ENCODE results near the gene ENTREP3. TPM values are rescaled to one million over a fixed set of nuclear protein-coding genes. Genes with fewer than 3 reads are reported as not detected.
"Not testable (repeated sequence)": the region's sequence is repeated elsewhere in the genome, so short reads cannot be mapped to it uniquely, and the experiment has no call there.

ENTREP3 gene
- total and polyA plus RNA-seq, 11 donors = 5.1 to 24.4 (median 12.8) TPM

- Histone ChIP-seq H3K36me3 (peaks cover 0 to 20% (median 12%) of the 10 kb centered on the region in 9 donors), H3K9me3 (no peaks in the 10 kb centered on the region), H3K4me3 (peak overlapping the region in 9 of 12 donors; percentile 17 to 60 (median 36)), H3K27me3 (no peaks in the 10 kb centered on the region), H3K4me1 (peaks cover 5 to 37% (median 25%) of the 10 kb centered on the region in 12 donors), H3K27ac (peak overlapping the region in 7 of 12 donors; percentile 36 to 57 (median 46))
- ATAC-seq (no peak), DNase-seq (peak in 1 of 5 donors; percentile 37)
- intact Hi-C loops (cut with DNase I) = loop anchor here (1.0 to 10.0 kb wide), 10 partner anchors 57 to 343 kb away; partner anchors contain the start of genes RUSC1 (in 3 of the 10) and FDPS (in 1 of the 10)
- 12 to 60% (median 29%) methylated on average over 1 to 28 of the region's 28 CpGs for WGBS, 4 donors
- no peak for TF ChIP-seq CTCF (IDR thresholded peaks at IDR 0.05)
Observed at GRCh38 chr1:155250246-155250632, 5.0 kb downstream of the ENTREP3 start.

- Histone ChIP-seq H3K9me3 (no peaks in the 10 kb centered on the region), H3K27me3 (peaks cover 0 to 4% (median 0%) of the 10 kb centered on the region in 9 donors), H3K4me1 (peaks cover 3 to 35% (median 27%) of the 10 kb centered on the region in 12 donors), H3K36me3 (peaks cover 0 to 20% (median 12%) of the 10 kb centered on the region in 9 donors), H3K4me3 (no peak overlapping the region), H3K27ac (no peak overlapping the region)
- TF ChIP-seq POLR2A (IDR thresholded peaks at IDR 0.05) (no peak), CTCF (IDR thresholded peaks at IDR 0.05) (no peak)
- no peak for DNase-seq
- intact Hi-C loops (cut with DNase I) = no loop called here
- no peak for ATAC-seq
- WGBS, 4 donors = 82 to 87% (median 84%) methylated on average over 22 to 26 of the region's 26 CpGs
Observed at GRCh38 chr1:155247667-155248553, 7.4 kb downstream of the ENTREP3 start.

GRCh38 chr1:155246796-155247195 is 8.5 kb downstream of the ENTREP3 start:
- H3K4me3 ChIP-seq, DNase-seq, H3K27me3 ChIP-seq, H3K27ac ChIP-seq, H3K9me3 ChIP-seq, ATAC-seq: not testable (repeated sequence)
- Histone ChIP-seq H3K4me1 (peaks cover 3 to 44% (median 29%) of the 10 kb centered on the region in 12 donors), H3K36me3 (peaks cover 0 to 20% (median 12%) of the 10 kb centered on the region in 9 donors)
- WGBS, 4 donors = 95 to 100% (median 98%) methylated on average over 3 of the region's 3 CpGs
- intact Hi-C loops (cut with DNase I) = loop anchor here in 1 of 10 donors (1.0 kb wide), 1 partner anchor 77 kb away; no protein-coding TSS in a partner anchor

GRCh38 chr1:155245163-155245524 is 10.1 kb downstream of the ENTREP3 start:
- H3K9me3 ChIP-seq = no peaks in the 10 kb centered on the region
- intact Hi-C loops (cut with DNase I) = loop anchor here in 1 of 10 donors (2.0 kb wide), 1 partner anchor 36 kb away; the partner anchor contains the start of gene MTX1
- TF ChIP-seq POLR2A (IDR thresholded peaks at IDR 0.05) (no peak), CTCF (IDR thresholded peaks at IDR 0.05) (no peak)
- DNase-seq (no peak), ATAC-seq (no peak)
- H3K36me3 ChIP-seq = peaks cover 0 to 20% (median 12%) of the 10 kb centered on the region in 9 donors
- H3K4me3 ChIP-seq = peak overlapping the region; percentile 46 to 77 (median 67)
- peaks cover 0 to 4% (median 0%) of the 10 kb centered on the region in 9 donors for H3K27me3 ChIP-seq
- peak overlapping the region; percentile 75 to 97 (median 90) for H3K27ac ChIP-seq
- H3K4me1 ChIP-seq = peaks cover 0 to 42% (median 24%) of the 10 kb centered on the region in 12 donors
- 62 to 67% (median 65%) methylated on average over 8 of the region's 8 CpGs for WGBS, 4 donors

All from heart left ventricle (tissue), 16 donors.